ENCODE results near the gene CCT4. TPM values are rescaled to one million over a fixed set of nuclear protein-coding genes. Genes with fewer than 3 reads are reported as not detected.
"Not testable (repeated sequence)": the region's sequence is repeated elsewhere in the genome, so short reads cannot be mapped to it uniquely, and the experiment has no call there.

CCT4 gene
- total RNA-seq, 4 donors from 2014 or later: 31.5 to 61.9 (median 44.3) TPM

DNA sequence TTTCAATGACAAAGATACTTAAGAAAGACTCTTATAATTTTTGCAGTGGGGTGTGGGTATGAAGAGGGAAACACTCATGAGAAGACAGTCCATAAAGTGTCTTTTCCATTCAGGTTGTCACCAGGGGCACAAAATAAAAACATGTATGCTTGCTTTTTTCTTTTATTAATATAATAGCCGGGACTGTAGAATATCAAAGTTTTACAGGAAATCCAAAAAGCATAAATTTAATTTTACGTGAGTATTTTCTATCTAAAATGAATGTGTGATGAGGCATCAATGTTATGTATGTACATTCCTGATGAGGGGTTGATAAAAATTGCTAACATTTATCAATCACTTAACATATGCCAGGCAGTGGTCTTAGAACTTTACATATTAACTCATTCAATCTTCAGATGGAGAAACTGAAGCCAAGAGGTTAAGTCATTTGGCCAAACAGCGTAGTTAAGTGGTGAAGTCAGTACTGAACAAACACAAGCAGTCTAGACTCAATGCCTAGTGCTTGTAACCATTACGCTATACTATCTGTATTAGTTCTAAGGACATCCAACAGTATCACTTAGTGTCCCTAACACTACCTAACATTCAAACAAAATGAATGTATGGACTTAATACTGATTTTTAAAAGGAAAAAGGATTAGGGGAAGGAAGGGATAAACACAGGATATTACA lies 10.7 kb downstream of the CCT4 start:
- Histone ChIP-seq H3K27ac (no peak overlapping the region), H3K9me3 (no peaks in the 10 kb centered on the region), H3K4me1 (no peaks in the 10 kb centered on the region), H3K27me3 (no peaks in the 10 kb centered on the region), H3K36me3 (peaks cover 0 to 98% (median 0%) of the 10 kb centered on the region in 3 donors), H3K4me3 (no peak overlapping the region)
- no peak for TF ChIP-seq POLR2A (IDR thresholded peaks at IDR 0.05)
- no peak for TF ChIP-seq CTCF (IDR thresholded peaks at IDR 0.05)
- DNase-seq: no peak

DNA sequence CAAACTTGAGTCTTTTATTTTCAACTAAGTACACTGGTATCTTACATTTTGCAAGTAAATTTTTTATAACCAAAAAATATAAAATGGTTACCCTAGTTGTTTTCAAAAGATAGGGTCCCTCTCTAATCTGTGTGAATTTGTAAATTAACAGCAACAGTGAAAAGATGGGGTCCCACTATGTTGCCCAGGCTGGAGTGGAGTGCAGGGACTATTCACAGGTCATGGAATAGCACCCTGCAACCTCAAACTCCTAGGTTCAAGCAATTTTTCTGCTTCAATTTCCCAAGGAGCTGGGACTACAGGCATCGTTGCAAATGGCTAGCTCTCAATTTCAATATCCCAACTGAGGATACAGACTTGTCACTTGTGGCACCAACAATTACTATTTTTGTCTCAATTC lies 12.1 kb downstream of the CCT4 start:
- Histone ChIP-seq H3K9me3 (no peaks in the 10 kb centered on the region), H3K4me1 (no peaks in the 10 kb centered on the region), H3K27ac (no peak overlapping the region), H3K4me3 (no peak overlapping the region), H3K36me3 (peaks cover 0 to 98% (median 0%) of the 10 kb centered on the region in 3 donors), H3K27me3 (no peaks in the 10 kb centered on the region)
- TF ChIP-seq POLR2A (IDR thresholded peaks at IDR 0.05) (no peak), CTCF (IDR thresholded peaks at IDR 0.05) (no peak)
- DNase-seq: no peak

- not testable (repeated sequence) for H3K4me1 ChIP-seq, H3K27me3 ChIP-seq, H3K4me3 ChIP-seq, H3K9me3 ChIP-seq, H3K27ac ChIP-seq, DNase-seq
- H3K36me3 ChIP-seq: peaks cover 0 to 60% (median 0%) of the 10 kb centered on the region in 3 donors
Observed at GRCh38 chr2:61866482-61867089, 21.9 kb downstream of the CCT4 start.

DNA sequence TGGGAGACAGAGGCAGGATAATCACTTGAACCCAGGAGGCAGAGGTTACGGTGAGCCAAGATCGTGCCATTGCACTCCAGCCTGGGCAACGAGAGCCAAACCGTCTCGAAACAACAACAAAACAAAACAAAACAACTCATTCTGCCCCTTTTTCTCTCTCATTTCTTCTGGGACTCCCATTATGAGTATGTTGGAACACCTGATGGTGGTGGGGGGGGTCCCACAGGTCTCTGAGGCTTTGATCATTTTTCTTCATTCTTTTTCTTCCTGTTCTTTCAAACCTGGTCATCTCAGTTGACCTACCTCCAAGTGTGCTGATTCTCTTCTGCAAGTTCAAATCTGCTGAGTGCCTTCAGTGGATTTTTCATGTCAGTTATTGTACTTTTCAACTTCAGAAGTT lies 26.4 kb downstream of the CCT4 start:
- Histone ChIP-seq H3K4me3 (no peak overlapping the region), H3K27ac (no peak overlapping the region), H3K4me1 (no peaks in the 10 kb centered on the region), H3K36me3 (peaks cover 0 to 15% (median 0%) of the 10 kb centered on the region in 3 donors), H3K9me3 (no peaks in the 10 kb centered on the region), H3K27me3 (no peaks in the 10 kb centered on the region)
- no peak for TF ChIP-seq CTCF (IDR thresholded peaks at IDR 0.05)
- no peak for TF ChIP-seq POLR2A (IDR thresholded peaks at IDR 0.05)
- DNase-seq: no peak

DNA sequence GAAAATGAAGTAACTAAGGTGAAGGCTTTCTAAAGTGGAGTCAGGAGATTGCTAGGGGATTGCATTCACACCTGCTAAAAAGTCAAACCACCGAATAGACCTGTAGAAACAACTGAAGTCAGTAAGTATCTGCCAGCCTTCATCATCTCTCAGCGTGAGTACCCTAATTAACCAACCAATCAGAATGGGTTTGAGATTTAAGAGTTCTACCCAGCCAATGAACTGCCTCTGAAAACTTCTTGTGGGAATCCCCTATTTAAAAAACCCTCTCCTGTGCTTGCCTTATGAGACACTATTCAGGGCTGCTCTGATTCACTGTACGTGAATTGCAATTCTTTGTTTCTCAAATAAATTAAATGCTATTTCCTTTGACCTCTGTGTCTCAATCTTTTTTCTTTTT lies 31.2 kb downstream of the CCT4 start:
- H3K27me3 ChIP-seq: no peaks in the 10 kb centered on the region
- peaks cover 0 to 9% (median 2%) of the 10 kb centered on the region in 4 donors for H3K4me1 ChIP-seq
- DNase-seq: no peak
- no peak overlapping the region for H3K4me3 ChIP-seq
- H3K9me3 ChIP-seq: no peaks in the 10 kb centered on the region
- H3K36me3 ChIP-seq: no peaks in the 10 kb centered on the region
- H3K27ac ChIP-seq: no peak overlapping the region
- no peak for TF ChIP-seq POLR2A (IDR thresholded peaks at IDR 0.05)
- TF ChIP-seq CTCF (IDR thresholded peaks at IDR 0.05): no peak

GRCh38 chr2:61855318-61855613 lies 33.2 kb downstream of the CCT4 start:
- Histone ChIP-seq H3K27ac (peak overlapping the region in 3 of 4 donors; percentile 84 to 92 (median 90)), H3K4me1 (peaks cover 0 to 9% (median 2%) of the 10 kb centered on the region in 4 donors), H3K9me3 (no peaks in the 10 kb centered on the region), H3K4me3 (peak overlapping the region; percentile 82 to 85 (median 84)), H3K36me3 (no peaks in the 10 kb centered on the region), H3K27me3 (no peaks in the 10 kb centered on the region)
- peak in 1 of 3 donors; percentile 61 for DNase-seq
- TF ChIP-seq POLR2A (IDR thresholded peaks at IDR 0.05) (no peak), CTCF (IDR thresholded peaks at IDR 0.05) (no peak)

Measured in Peyer's patch (tissue), 4 donors.